Smooth muscle cell (in vitro differentiated cells): ENCODE results near the gene PIGT. TPM values are rescaled to one million over a fixed set of nuclear protein-coding genes. Genes with fewer than 3 reads are reported as not detected.

Experiments used
- DNase-seq: peaks from one replicate; lab custom pipeline; 2025; ENCODE audit not compliant: unreplicated experiment; lab: John Stamatoyannopoulos, UW
- H2AFZ ChIP-seq: fragments of 200-600 bp; sonication (generic); 2 replicates; pipeline ENCODE4 v1.6.0; 2016; ENCODE audit warnings: antibody characterized with exemption, low read depth, mild to moderate bottlenecking
- H3F3A ChIP-seq: fragments of 200-600 bp; sonication (generic); 2 replicates; pipeline ENCODE4 v1.6.0; 2017; ENCODE audit warnings: antibody characterized with exemption, low read depth
- H3K27ac ChIP-seq: fragments of 200-600 bp; sonication (generic); 2 replicates; pipeline ENCODE4 v1.5.1; 2016; ENCODE audit warnings: low read depth, mild to moderate bottlenecking
- H3K27me3 ChIP-seq: fragments of 200-600 bp; sonication (generic); 2 replicates; pipeline ENCODE4 v1.6.1; 2016; ENCODE audit warnings: low read depth, mild to moderate bottlenecking
- H3K36me3 ChIP-seq: fragments of 200-600 bp; sonication (generic); 2 replicates; pipeline ENCODE4 v1.5.1; 2016; ENCODE audit warnings: low read depth
- H3K4me1 ChIP-seq: fragments of 200-600 bp; sonication (generic); 2 replicates; pipeline ENCODE4 v1.5.1; 2016; ENCODE audit warnings: low read depth
- H3K4me2 ChIP-seq: fragments of 200-600 bp; sonication (generic); 2 replicates; pipeline ENCODE4 v1.6.0; 2016; ENCODE audit warnings: mild to moderate bottlenecking
- H3K4me3 ChIP-seq: fragments of 200-600 bp; sonication (generic); 2 replicates; pipeline ENCODE4 v1.5.1; 2016; ENCODE audit warnings: mild to moderate bottlenecking
- H3K79me2 ChIP-seq: fragments of 200-600 bp; sonication (generic); 2 replicates; pipeline ENCODE4 v1.6.0; 2016; ENCODE audit warnings: low read depth, mild to moderate bottlenecking
- H3K9ac ChIP-seq: fragments of 200-600 bp; sonication (generic); 2 replicates; pipeline ENCODE4 v1.6.0; 2016; ENCODE audit warnings: low read depth
- H3K9me3 ChIP-seq: fragments of 200-600 bp; sonication (generic); replicated peaks from 2 replicates; pipeline ENCODE4 v1.5.1; 2016; ENCODE audit warnings: low read depth
- H4K20me1 ChIP-seq: fragments of 200-600 bp; sonication (generic); 2 replicates; pipeline ENCODE4 v1.6.0; 2016; ENCODE audit warnings: low read depth
- CTCF ChIP-seq: fragments of 200-600 bp; sonication (generic); IDR thresholded peaks from 2 replicates; pipeline ENCODE4 v1.5.1; 2017; ENCODE audit warnings: borderline replicate concordance, mild to moderate bottlenecking, antibody characterized with exemption; ENCODE audit not compliant: insufficient read depth, poor library complexity, severe bottlenecking
- WGBS: methylation state at CpG from one replicate; pipeline ENCODE4 v1.1.7; 2016; ENCODE audit warnings: low lambda C conversion rate; 5-methylcytosine and 5-hydroxymethylcytosine counted together
- polyA plus RNA-seq: library from polyadenylated mRNA; unstranded; fragments of >200 nt; fragmentation: Nextera tagmentation; extraction: Ambion mirVana; gene quantifications from 2 replicates; pipeline ENCODE4 v1.2.1, GENCODE V29; 2016
- total RNA-seq: library from RNA; depleted of rRNA; stranded (reverse); fragments of >200 nt; gene quantifications from 2 replicates; pipeline ENCODE4 v1.2.3, GENCODE V29; 2014

Gene PIGT
- total and polyA plus RNA-seq, 2 experiments from 2014 or later = 90.7 to 206 TPM

GRCh38 chr20:45445805-45446562, 30.0 kb downstream of the PIGT start:
- Histone ChIP-seq H3K27me3 (no peaks in the 10 kb centered on the region), H3K9ac (no peak overlapping the region), H3K4me3 (no peak overlapping the region), H3K36me3 (no peaks in the 10 kb centered on the region), H2AFZ (no peak overlapping the region), H3K9me3 (no peaks in the 10 kb centered on the region), H3K79me2 (no peaks in the 10 kb centered on the region), H3K4me2 (no peak overlapping the region), H3F3A (no peaks in the 10 kb centered on the region), H4K20me1 (no peaks in the 10 kb centered on the region), H3K4me1 (no peaks in the 10 kb centered on the region), H3K27ac (no peak overlapping the region)
- DNase-seq = no peak
- 55% methylated on average over 7 of the region's 7 CpGs for WGBS
- TF ChIP-seq CTCF = peak; percentile 35

GRCh38 chr20:45448270-45448669, 32.3 kb downstream of the PIGT start:
- no peak for TF ChIP-seq CTCF
- no peaks in the 10 kb centered on the region for H3K9me3 ChIP-seq
- no peaks in the 10 kb centered on the region for H4K20me1 ChIP-seq
- H2AFZ ChIP-seq = no peak overlapping the region
- H3K79me2 ChIP-seq = no peaks in the 10 kb centered on the region
- no peak overlapping the region for H3K27ac ChIP-seq
- H3K27me3 ChIP-seq = no peaks in the 10 kb centered on the region
- H3F3A ChIP-seq = no peaks in the 10 kb centered on the region
- H3K9ac ChIP-seq = no peak overlapping the region
- no peaks in the 10 kb centered on the region for H3K4me1 ChIP-seq
- WGBS = 69% methylated on average over 6 of the region's 6 CpGs
- no peak overlapping the region for H3K4me3 ChIP-seq
- no peak overlapping the region for H3K4me2 ChIP-seq
- H3K36me3 ChIP-seq = no peaks in the 10 kb centered on the region
- no peak for DNase-seq

- Histone ChIP-seq H3K4me2 (no peak overlapping the region), H2AFZ (no peak overlapping the region), H3K27me3 (no peaks in the 10 kb centered on the region), H3K27ac (no peak overlapping the region), H3K4me1 (no peaks in the 10 kb centered on the region), H3F3A (no peaks in the 10 kb centered on the region), H4K20me1 (no peaks in the 10 kb centered on the region), H3K79me2 (no peaks in the 10 kb centered on the region), H3K9me3 (no peaks in the 10 kb centered on the region), H3K9ac (no peak overlapping the region), H3K36me3 (no peaks in the 10 kb centered on the region), H3K4me3 (no peak overlapping the region)
- TF ChIP-seq CTCF = no peak
- WGBS = 59% methylated on average over 3 of the region's 3 CpGs
- DNase-seq = no peak
Observed at GRCh38 chr20:45449528-45449927, 33.6 kb downstream of the PIGT start.

- Histone ChIP-seq H3K27me3 (no peaks in the 10 kb centered on the region), H2AFZ (no peak overlapping the region), H3K27ac (no peak overlapping the region), H3K9ac (no peak overlapping the region), H4K20me1 (no peaks in the 10 kb centered on the region), H3K4me2 (no peak overlapping the region), H3K79me2 (no peaks in the 10 kb centered on the region), H3K4me3 (no peak overlapping the region), H3K4me1 (no peaks in the 10 kb centered on the region), H3K36me3 (no peaks in the 10 kb centered on the region), H3K9me3 (no peaks in the 10 kb centered on the region), H3F3A (no peaks in the 10 kb centered on the region)
- 54% methylated on average over 5 of the region's 5 CpGs for WGBS
- peak; percentile 58 for TF ChIP-seq CTCF
- no peak for DNase-seq
Observed at GRCh38 chr20:45450097-45450818, 34.3 kb downstream of the PIGT start.
